B cell (primary cell): ENCODE measurements around the gene SPOCK1.

Experiments used
- CTCF ChIP-seq: fragments of 200-600 bp; IDR thresholded peaks from one replicate; pipeline ENCODE4 v1.8.0; 2022; ENCODE audit warnings: antibody characterized with exemption, mild to moderate bottlenecking
- EZH2 ChIP-seq: IDR thresholded peaks from 2 replicates; pipeline ENCODE4 v1.6.1; 2012; ENCODE audit warnings: borderline replicate concordance, low read depth, mild to moderate bottlenecking, moderate library complexity, low read length; ENCODE audit not compliant: insufficient read depth, poor library complexity, severe bottlenecking

DNA sequence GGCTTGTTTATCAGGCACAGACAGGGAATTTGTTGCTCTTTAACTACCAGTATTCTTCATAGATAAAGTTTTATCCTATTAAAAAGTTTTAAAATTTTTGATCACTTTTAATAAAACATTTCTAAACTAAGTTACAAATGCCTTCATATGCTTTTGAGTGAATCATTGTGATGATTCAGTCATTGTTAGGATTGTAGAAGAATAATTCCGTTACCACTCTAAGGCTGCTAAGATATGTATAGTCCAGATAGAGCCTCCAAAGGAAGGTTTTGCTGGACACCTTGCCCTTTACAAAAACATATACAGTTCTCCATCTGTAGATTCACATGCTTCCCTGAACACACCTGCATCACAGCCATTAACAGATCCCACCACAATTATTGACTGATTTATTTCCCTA, 233.7 kb downstream of the SPOCK1 start:
- TF ChIP-seq CTCF (no peak), EZH2 (no peak)
